Osteoblast (primary cell): Measurements from ENCODE around the gene SLC30A7. TPM values are rescaled to one million over a fixed set of nuclear protein-coding genes. Genes with fewer than 3 reads are reported as not detected.
"Not testable (repeated sequence)": the region's sequence is repeated elsewhere in the genome, so short reads cannot be mapped to it uniquely, and the experiment has no call there.

ENCODE experiments used
- DNase-seq: peaks from one replicate; pipeline ENCODE4 v3.0.0; 2011; ENCODE audit warnings: low spot score, mixed read lengths; ENCODE audit not compliant: insufficient read length; ENCODE audit errors: missing footprints
- H2AFZ ChIP-seq: 2 replicates; pipeline ENCODE4 v1.6.0; 2011; ENCODE audit warnings: mild to moderate bottlenecking, low read length
- H3K27ac ChIP-seq: 2 replicates; pipeline ENCODE4 v1.5.1; 2011; ENCODE audit warnings: mild to moderate bottlenecking, low read depth, low read length, moderate library complexity
- H3K27me3 ChIP-seq: 2 replicates; pipeline ENCODE4 v1.6.0; 2012; ENCODE audit warnings: mild to moderate bottlenecking, control low read depth, inconsistent platforms, low read length, moderate library complexity; ENCODE audit not compliant: insufficient read depth
- H3K36me3 ChIP-seq: 2 replicates; pipeline ENCODE4 v1.5.1; 2011; ENCODE audit warnings: mild to moderate bottlenecking, low read length, control low read depth, moderate library complexity; ENCODE audit not compliant: insufficient read depth
- H3K4me1 ChIP-seq: 2 replicates; pipeline ENCODE4 v1.5.1; 2011; ENCODE audit warnings: mild to moderate bottlenecking, low read length, control low read depth, moderate library complexity; ENCODE audit not compliant: insufficient read depth
- H3K4me2 ChIP-seq: 2 replicates; pipeline ENCODE4 v1.6.0; 2011; ENCODE audit warnings: mild to moderate bottlenecking, low read length; ENCODE audit not compliant: insufficient read depth
- H3K4me3 ChIP-seq: fragments of 200-600 bp; sonication (generic); 3 replicates; pipeline ENCODE4 v1.5.1; 2012; ENCODE audit warnings: mild to moderate bottlenecking, low read length, inconsistent platforms; ENCODE audit not compliant: insufficient read depth
- H3K79me2 ChIP-seq: 2 replicates; pipeline ENCODE4 v1.6.0; 2012; ENCODE audit warnings: mild to moderate bottlenecking, low read length, control low read depth, inconsistent platforms; ENCODE audit not compliant: insufficient read depth
- H3K9me3 ChIP-seq: 2 replicates; pipeline ENCODE4 v1.5.1; 2011; ENCODE audit warnings: low read depth, low read length, control low read depth
- H4K20me1 ChIP-seq: 2 replicates; pipeline ENCODE4 v1.6.0; 2012; ENCODE audit warnings: mild to moderate bottlenecking, low read length, control low read depth; ENCODE audit not compliant: insufficient read depth
- total RNA-seq: library from RNA; depleted of rRNA; stranded (reverse); fragments of >200 nt; gene quantifications from 2 replicates; pipeline ENCODE4 v1.2.3, GENCODE V29; 2012
- TF ChIP-seq, protein P1 (sequence below): IDR thresholded peaks from 2 replicates; pipeline ENCODE4 v1.5.1; 2011; ENCODE audit warnings: mild to moderate bottlenecking, low read depth, low read length, moderate library complexity; ENCODE audit errors: extremely low read depth

Gene SLC30A7
- total RNA-seq, 1 donor, result 69.8 TPM

DNA sequence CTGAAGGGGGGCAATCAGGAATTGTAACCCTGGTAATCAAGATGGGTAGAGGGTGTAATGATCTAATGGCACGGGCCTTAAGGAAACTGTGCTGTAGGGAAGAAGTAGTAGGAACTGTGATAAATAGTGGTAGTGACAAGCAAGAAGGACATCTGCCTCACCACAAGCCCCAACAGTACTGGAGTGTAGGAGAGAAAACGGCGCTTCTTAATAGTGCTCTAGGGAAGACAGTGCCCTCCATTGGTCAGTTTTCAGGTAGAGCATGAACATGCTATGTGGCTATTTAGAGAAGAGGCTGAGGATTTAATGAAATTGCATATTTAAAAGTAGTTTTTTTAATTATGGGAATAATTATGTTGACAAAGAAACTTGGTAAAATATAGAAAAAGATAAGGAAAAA is 32.2 kb downstream of the SLC30A7 start:
- Histone ChIP-seq H3K4me1 (no peaks in the 10 kb centered on the region), H3K9me3 (no peaks in the 10 kb centered on the region), H4K20me1 (no peaks in the 10 kb centered on the region), H3K4me2 (no peak overlapping the region), H3K4me3 (no peak overlapping the region), H3K27ac (no peak overlapping the region), H2AFZ (no peak overlapping the region), H3K27me3 (no peaks in the 10 kb centered on the region), H3K36me3 (peaks cover 18% of the 10 kb centered on the region), H3K79me2 (peaks cover 3% of the 10 kb centered on the region)
- TF ChIP-seq, protein P1, sequence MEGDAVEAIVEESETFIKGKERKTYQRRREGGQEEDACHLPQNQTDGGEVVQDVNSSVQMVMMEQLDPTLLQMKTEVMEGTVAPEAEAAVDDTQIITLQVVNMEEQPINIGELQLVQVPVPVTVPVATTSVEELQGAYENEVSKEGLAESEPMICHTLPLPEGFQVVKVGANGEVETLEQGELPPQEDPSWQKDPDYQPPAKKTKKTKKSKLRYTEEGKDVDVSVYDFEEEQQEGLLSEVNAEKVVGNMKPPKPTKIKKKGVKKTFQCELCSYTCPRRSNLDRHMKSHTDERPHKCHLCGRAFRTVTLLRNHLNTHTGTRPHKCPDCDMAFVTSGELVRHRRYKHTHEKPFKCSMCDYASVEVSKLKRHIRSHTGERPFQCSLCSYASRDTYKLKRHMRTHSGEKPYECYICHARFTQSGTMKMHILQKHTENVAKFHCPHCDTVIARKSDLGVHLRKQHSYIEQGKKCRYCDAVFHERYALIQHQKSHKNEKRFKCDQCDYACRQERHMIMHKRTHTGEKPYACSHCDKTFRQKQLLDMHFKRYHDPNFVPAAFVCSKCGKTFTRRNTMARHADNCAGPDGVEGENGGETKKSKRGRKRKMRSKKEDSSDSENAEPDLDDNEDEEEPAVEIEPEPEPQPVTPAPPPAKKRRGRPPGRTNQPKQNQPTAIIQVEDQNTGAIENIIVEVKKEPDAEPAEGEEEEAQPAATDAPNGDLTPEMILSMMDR, result no peak
- no peak for DNase-seq

DNA sequence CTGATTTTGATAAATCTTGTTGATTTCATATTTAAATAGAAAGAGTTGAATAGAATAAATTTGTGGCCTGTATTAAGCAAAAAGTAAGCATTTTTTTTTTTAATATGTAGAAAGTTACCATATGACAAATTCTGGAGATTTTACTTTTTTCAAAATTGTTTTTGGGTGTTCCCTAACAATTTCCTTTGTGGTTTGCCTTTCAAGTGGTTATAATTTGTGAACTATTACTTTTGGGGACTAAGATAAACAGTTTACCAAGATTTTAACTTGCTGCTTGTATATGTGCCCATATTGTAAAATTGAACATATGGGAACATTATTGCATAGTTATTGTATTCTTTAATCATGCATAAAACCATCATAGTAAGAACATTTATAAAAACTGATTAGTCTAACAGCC is 34.6 kb downstream of the SLC30A7 start:
- TF ChIP-seq, protein P1, result no peak
- DNase-seq, result no peak
- H3K9me3 ChIP-seq, result no peaks in the 10 kb centered on the region
- H3K27me3 ChIP-seq, result no peaks in the 10 kb centered on the region
- no peaks in the 10 kb centered on the region for H4K20me1 ChIP-seq
- no peak overlapping the region for H2AFZ ChIP-seq
- peaks cover 2% of the 10 kb centered on the region for H3K79me2 ChIP-seq
- no peak overlapping the region for H3K4me3 ChIP-seq
- H3K27ac ChIP-seq, result no peak overlapping the region
- no peak overlapping the region for H3K4me2 ChIP-seq
- peaks cover 10% of the 10 kb centered on the region for H3K36me3 ChIP-seq
- no peaks in the 10 kb centered on the region for H3K4me1 ChIP-seq

DNA sequence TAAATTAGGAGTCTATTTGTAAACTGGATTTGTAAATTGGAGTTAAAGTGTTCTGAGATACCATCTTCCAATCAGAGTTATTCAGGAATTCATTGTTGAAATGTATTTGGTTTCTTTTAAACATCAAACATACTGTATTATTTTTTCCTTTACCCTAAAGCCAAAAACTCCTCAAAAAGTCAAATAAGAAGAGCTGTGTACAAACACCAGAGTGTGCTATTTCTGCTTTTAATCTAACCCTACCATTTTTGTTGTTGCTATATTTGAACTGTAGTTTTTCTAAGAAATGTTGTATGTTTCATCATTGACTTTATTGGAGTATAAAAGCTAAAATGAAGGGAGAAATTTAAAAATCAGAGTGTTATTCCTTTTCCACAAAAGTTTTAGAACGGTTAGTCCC is 35.8 kb downstream of the SLC30A7 start:
- Histone ChIP-seq H3K4me2 (no peak overlapping the region), H3K79me2 (peaks cover 2% of the 10 kb centered on the region), H3K4me3 (no peak overlapping the region), H4K20me1 (no peaks in the 10 kb centered on the region), H3K4me1 (no peaks in the 10 kb centered on the region), H3K36me3 (peaks cover 5% of the 10 kb centered on the region), H2AFZ (no peak overlapping the region), H3K27ac (no peak overlapping the region), H3K27me3 (no peaks in the 10 kb centered on the region), H3K9me3 (no peaks in the 10 kb centered on the region)
- no peak for DNase-seq
- TF ChIP-seq, protein P1, result peak; percentile 15

DNA sequence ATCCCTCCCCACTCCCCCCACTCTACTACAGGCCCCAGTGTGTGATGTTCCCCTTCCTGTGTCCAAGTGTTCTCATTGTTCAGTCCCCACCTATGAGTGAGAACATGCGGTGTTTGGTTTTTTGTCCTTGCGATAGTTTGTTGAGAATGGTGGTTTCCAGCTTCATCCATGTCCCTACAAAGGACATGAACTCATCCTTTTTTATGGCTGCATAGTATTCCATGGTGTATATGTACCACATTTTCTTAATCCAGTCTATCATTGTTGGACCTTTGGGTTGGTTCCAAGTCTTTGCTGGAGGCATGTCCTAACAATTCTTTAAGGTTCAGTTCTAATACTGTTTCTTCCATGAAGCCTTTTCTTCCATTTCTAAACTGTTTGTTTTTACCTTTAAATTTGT is 37.7 kb downstream of the SLC30A7 start:
- not testable (repeated sequence) for DNase-seq, H3K27ac ChIP-seq, H3K79me2 ChIP-seq

More for the DNA sequence above, 37.7 kb downstream of the SLC30A7 start:
- H3K9me3 ChIP-seq, H3K4me3 ChIP-seq, H4K20me1 ChIP-seq, H2AFZ ChIP-seq, H3K4me1 ChIP-seq, H3K27me3 ChIP-seq, H3K4me2 ChIP-seq: not testable (repeated sequence)
- H3K36me3 ChIP-seq, result peaks cover 16% of the 10 kb centered on the region
